22Rv1 (cell line): ENCODE results near the gene ITCH.
"Not testable (repeated sequence)": the region's sequence is repeated elsewhere in the genome, so short reads cannot be mapped to it uniquely, and the experiment has no call there.

ENCODE experiments used
- H3K27ac ChIP-seq: fragments of 450-650 bp; 2 replicates; pipeline ENCODE4 v1.5.1; 2017
- CTCF ChIP-seq: fragments of 450-650 bp; IDR thresholded peaks from 2 replicates; pipeline ENCODE4 v1.5.1; 2017; ENCODE audit warnings: mild to moderate bottlenecking
- ZFX ChIP-seq: fragments of 450-650 bp; IDR thresholded peaks from 2 replicates; pipeline ENCODE4 v1.6.1; 2017; ENCODE audit warnings: antibody characterized with exemption, borderline replicate concordance

ITCH gene

GRCh38 chr20:34328928-34329677 is 34.0 kb upstream of the ITCH start:
- no peak overlapping the region for H3K27ac ChIP-seq
- TF ChIP-seq ZFX (no peak), CTCF (no peak)

GRCh38 chr20:34330861-34331544 is 32.1 kb upstream of the ITCH start:
- H3K27ac ChIP-seq: not testable (repeated sequence)

- H3K27ac ChIP-seq: no peak overlapping the region
- TF ChIP-seq CTCF: no peak
- TF ChIP-seq ZFX: no peak
These were observed 31.2 kb upstream of the ITCH start for GRCh38 chr20:34331838-34332237.

- TF ChIP-seq CTCF (no peak), ZFX (no peak)
- H3K27ac ChIP-seq: no peak overlapping the region
These were observed 30.7 kb upstream of the ITCH start for GRCh38 chr20:34332262-34332920.

DNA sequence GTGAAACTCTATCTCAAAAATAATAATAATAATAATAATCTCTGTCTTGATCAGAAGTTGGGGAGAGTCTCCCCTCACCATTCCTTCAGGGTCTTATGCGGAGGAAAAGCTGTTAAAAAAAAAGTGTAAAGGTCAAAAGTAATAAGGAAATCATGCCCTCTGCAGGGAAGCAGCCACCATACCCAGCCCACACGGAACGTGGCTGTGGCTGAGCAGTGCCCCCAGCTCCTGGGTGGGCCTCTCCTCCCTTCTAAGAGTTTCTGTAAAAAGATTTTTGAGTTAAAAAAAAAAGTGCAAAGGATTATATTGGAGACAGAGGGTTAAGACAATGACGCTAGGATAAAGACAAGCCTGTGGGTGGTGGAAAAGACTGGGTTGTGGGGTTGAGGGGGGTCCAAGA is 29.3 kb upstream of the ITCH start:
- H3K27ac ChIP-seq: no peak overlapping the region
- no peak for TF ChIP-seq ZFX
- no peak for TF ChIP-seq CTCF

DNA sequence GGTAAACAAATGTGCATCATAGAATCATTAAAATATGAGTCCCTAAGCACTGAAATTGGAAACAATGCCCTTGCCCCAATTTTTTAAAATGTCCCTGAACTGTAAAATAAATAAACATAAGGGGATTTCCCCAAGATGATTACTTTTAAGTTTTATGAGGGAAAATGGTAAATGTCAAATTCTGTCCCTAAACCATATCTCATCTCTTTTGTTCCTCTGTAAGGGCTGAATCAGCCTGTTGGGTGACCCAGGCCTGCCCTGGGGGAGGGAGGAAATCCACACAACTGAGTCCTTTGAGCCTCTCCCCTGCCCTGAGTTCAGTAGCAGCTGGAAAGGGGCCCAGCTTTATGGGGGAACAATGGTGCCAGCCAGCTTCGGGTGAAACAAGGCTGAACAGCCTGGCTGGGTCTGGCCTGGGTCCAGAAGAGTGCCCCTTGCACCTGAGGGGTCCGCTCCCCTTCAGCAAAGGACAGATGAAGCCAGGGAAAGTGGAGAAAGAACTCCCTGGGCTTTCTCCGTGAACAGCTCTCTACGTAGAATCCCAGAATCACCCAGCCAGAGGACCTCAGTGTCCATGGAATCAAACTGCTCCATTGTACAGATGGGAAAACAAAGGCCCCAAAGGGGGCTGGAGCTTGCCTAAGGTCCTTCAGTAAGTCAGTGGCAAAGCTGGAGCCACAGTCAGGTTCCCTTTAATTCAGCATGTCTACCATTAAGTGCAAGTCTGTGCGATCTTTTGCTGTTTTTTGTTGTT is 28.2 kb upstream of the ITCH start:
- TF ChIP-seq CTCF (no peak), ZFX (no peak)
- no peak overlapping the region for H3K27ac ChIP-seq

GRCh38 chr20:34337544-34337943 is 25.5 kb upstream of the ITCH start:
- H3K27ac ChIP-seq: no peak overlapping the region
- TF ChIP-seq CTCF: no peak
